ENCODE measurements around the gene PDCL2. TPM values are rescaled to one million over a fixed set of nuclear protein-coding genes. Genes with fewer than 3 reads are reported as not detected.
"Not testable (repeated sequence)": the region's sequence is repeated elsewhere in the genome, so short reads cannot be mapped to it uniquely, and the experiment has no call there.

PDCL2 gene
- total RNA-seq, 4 donors from 2014 or later: not detected

DNA sequence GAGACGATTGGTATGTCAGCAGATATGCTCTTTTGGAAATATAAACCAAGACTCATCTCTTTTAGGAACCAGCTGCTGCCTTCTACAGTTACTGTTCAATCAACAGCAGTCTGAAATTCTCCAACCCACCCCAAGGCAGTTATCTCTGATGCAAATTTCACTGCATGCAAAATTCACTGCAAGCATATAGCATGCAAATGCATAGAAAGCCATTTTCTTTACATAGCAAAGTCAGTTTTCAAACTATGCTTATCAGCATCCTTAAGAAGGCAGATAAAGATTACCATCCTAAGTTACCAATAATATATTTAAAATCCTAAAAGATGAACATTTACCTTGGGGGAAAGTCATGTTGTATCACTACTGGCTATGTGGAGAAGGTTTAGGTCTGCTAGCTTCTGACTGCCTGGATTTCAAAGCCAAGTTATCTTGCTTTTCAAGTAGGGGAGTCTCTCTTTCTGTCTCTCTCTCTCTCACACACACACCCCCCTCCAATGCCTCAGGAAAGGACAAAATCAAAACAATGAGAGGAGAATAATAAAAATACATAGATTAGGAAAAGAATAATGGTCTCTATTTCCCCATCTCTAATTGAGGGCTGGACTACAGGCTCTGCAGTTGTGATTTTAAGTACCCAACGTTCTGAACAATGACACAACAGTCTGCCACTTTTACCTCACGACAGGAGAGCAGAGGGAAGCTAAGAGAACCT, 42.5 kb upstream of the PDCL2 start:
- DNase-seq: no peak
- H3K27me3 ChIP-seq: peaks cover 0 to 25% of the 10 kb centered on the region in 2 donors
- no peak overlapping the region for H3K4me3 ChIP-seq
- peaks cover 0 to 16% (median 3%) of the 10 kb centered on the region in 4 donors for H3K4me1 ChIP-seq
- no peaks in the 10 kb centered on the region for H3K36me3 ChIP-seq
- no peaks in the 10 kb centered on the region for H3K9me3 ChIP-seq
- TF ChIP-seq, protein P1, sequence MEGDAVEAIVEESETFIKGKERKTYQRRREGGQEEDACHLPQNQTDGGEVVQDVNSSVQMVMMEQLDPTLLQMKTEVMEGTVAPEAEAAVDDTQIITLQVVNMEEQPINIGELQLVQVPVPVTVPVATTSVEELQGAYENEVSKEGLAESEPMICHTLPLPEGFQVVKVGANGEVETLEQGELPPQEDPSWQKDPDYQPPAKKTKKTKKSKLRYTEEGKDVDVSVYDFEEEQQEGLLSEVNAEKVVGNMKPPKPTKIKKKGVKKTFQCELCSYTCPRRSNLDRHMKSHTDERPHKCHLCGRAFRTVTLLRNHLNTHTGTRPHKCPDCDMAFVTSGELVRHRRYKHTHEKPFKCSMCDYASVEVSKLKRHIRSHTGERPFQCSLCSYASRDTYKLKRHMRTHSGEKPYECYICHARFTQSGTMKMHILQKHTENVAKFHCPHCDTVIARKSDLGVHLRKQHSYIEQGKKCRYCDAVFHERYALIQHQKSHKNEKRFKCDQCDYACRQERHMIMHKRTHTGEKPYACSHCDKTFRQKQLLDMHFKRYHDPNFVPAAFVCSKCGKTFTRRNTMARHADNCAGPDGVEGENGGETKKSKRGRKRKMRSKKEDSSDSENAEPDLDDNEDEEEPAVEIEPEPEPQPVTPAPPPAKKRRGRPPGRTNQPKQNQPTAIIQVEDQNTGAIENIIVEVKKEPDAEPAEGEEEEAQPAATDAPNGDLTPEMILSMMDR (IDR thresholded peaks at IDR 0.05): no peak
- TF ChIP-seq POLR2A (IDR thresholded peaks at IDR 0.05): no peak
- H3K27ac ChIP-seq: no peak overlapping the region

GRCh38 chr4:55633903-55634302, 41.9 kb upstream of the PDCL2 start:
- H3K9me3 ChIP-seq: no peaks in the 10 kb centered on the region
- DNase-seq: no peak
- TF ChIP-seq POLR2A (IDR thresholded peaks at IDR 0.05): no peak
- TF ChIP-seq, protein P1 (IDR thresholded peaks at IDR 0.05): no peak

DNA sequence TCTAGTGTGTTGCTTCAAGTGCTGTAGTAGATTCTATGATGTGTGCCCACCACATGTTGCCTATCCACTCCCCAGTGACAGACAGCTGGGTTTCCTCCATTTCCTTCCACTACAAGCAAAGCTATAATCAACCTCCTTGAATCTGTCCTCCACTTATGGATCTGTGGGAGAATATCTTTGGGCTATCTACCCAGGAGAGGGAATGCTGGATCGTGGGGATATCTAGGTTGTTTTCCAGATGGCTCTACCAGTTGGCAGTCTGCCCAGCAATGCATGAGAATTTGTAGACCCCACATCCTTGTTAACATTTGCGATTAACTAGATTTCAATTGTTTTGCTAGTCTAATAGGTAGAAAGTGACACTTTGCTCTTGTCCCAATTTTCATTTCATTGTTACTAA, 33.8 kb upstream of the PDCL2 start:
- Histone ChIP-seq H3K9me3 (no peaks in the 10 kb centered on the region), H3K27me3 (no peaks in the 10 kb centered on the region), H3K4me3 (no peak overlapping the region), H3K4me1 (no peaks in the 10 kb centered on the region), H3K27ac (no peak overlapping the region), H3K36me3 (no peaks in the 10 kb centered on the region)
- no peak for DNase-seq
- no peak for TF ChIP-seq POLR2A (IDR thresholded peaks at IDR 0.05)
- TF ChIP-seq, protein P1 (IDR thresholded peaks at IDR 0.05): no peak

More at GRCh38 chr4:55633903-55634302, 41.9 kb upstream of the PDCL2 start:
- Histone ChIP-seq H3K4me1 (peaks cover 0 to 16% (median 3%) of the 10 kb centered on the region in 4 donors), H3K27me3 (peaks cover 0 to 25% of the 10 kb centered on the region in 2 donors), H3K36me3 (no peaks in the 10 kb centered on the region), H3K4me3 (no peak overlapping the region), H3K27ac (no peak overlapping the region)

DNA sequence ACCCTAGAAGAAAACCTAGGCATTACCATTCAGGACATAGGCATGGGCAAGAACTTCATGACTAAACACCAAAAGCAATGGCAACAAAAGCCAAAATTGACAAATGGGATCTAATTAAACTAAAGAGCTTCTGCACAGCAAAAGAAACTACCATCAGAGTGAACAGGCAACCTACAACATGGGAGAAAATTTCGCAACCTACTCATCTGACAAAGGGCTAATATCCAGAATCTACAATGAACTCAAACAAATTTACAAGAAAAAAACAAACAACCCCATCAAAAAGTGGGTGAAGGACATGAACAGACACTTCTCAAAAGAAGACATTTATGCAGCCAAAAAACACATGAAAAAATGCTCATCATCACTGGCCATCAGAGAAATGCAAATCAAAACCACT, 32.0 kb upstream of the PDCL2 start:
- H3K4me3 ChIP-seq, DNase-seq, H3K36me3 ChIP-seq, H3K4me1 ChIP-seq, H3K27ac ChIP-seq, H3K27me3 ChIP-seq, H3K9me3 ChIP-seq: not testable (repeated sequence)

- Histone ChIP-seq H3K9me3 (no peaks in the 10 kb centered on the region), H3K27me3 (no peaks in the 10 kb centered on the region), H3K27ac (no peak overlapping the region), H3K36me3 (no peaks in the 10 kb centered on the region), H3K4me3 (no peak overlapping the region), H3K4me1 (no peaks in the 10 kb centered on the region)
- no peak for TF ChIP-seq POLR2A (IDR thresholded peaks at IDR 0.05)
- TF ChIP-seq, protein P1 (IDR thresholded peaks at IDR 0.05): no peak
- no peak for DNase-seq
Measured at GRCh38 chr4:55618546-55619143, 26.6 kb upstream of the PDCL2 start.

DNA sequence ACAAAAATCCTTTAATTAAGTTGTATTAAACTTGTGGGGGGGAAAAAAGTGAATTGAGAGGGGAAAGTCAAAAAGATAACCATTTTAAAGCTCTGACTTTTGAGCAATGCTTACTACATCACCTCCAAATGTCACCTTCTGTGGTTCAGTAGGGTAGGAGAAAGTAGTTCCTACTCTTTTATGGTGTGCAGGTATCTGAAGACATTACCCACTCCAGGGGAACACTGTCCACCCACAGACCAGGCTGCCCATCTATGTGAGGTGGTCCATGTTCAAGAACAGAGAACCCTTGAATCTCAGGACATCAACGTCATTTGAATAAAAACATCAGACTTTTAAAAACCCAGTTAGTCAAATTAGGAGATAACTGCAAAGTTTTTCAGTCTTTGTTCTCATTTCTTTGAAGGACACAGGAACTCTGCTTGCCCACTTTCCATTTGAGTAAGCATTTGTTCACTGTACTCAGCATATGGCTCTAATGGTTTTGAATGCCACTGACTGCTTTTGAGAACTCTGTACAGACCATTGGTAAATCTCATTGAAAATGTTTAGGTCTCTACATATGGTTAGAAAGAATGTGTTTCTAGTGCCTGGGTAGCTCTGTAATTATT, 25.6 kb upstream of the PDCL2 start:
- Histone ChIP-seq H3K27ac (no peak overlapping the region), H3K4me3 (no peak overlapping the region), H3K36me3 (no peaks in the 10 kb centered on the region), H3K27me3 (no peaks in the 10 kb centered on the region), H3K4me1 (no peaks in the 10 kb centered on the region), H3K9me3 (no peaks in the 10 kb centered on the region)
- no peak for DNase-seq
- no peak for TF ChIP-seq POLR2A (IDR thresholded peaks at IDR 0.05)
- TF ChIP-seq, protein P1 (IDR thresholded peaks at IDR 0.05): no peak

All from Peyer's patch (tissue), 4 donors.